ENCODE results near the gene NAALADL2.

Gene NAALADL2

DNA sequence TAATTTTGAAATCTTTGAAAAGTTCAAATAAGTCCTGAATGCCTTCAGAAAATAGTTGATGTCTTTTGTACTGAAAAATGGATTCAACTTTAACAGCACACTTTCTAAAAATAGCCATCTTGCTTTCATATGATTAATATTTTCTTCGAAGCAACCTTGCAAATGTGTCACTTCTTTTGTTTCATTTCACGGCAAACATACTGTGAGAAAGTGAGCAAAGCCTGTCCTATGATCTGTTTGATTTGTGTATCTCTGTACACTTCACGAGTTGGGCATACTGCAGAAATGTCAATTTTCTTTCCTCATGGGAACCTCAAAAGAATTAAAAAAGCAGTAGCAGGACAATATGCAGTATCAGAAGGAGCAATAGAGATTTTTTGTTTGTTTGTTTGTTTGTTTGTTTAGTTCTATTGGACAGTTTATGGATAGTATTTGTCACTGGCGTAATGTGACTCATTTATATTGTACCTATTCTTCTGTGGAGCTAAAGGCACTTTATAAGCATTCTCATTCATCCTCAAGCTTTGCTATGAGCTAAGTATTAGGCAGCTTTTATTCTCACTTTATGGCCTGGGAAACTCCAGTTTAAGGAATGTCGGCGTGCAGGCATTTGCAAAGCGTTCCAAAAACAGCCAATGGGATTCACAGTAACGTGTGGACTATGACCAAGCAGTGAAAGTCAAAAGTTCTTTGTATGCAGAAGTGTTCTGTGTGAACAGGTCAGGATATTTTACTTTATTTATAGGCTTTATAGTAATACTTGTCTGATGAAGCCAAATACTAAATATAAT is 572.0 kb downstream of the NAALADL2 start:
- 81 to 82% methylated on average over 8 of the region's 8 CpGs for WGBS, 2 experiments
- no peaks in the 10 kb centered on the region for H3K4me1 ChIP-seq (ENCODE audit: control insufficient read depth, insufficient read depth, low read length)
- no peaks in the 10 kb centered on the region for H3K9me3 ChIP-seq (ENCODE audit: control insufficient read depth, low read length)
- H3K4me3 ChIP-seq (ENCODE audit: insufficient read depth, low read depth, low read length) = no peak overlapping the region
- H3K36me3 ChIP-seq (ENCODE audit: control insufficient read depth, insufficient read depth, low read length) = no peaks in the 10 kb centered on the region
- H3K27ac ChIP-seq (ENCODE audit: insufficient read depth, low read depth, low read length, poor library complexity, severe bottlenecking) = no peak overlapping the region
- no peaks in the 10 kb centered on the region for H3K27me3 ChIP-seq (ENCODE audit: control insufficient read depth, insufficient read depth, low read length, poor library complexity, severe bottlenecking)

DNA sequence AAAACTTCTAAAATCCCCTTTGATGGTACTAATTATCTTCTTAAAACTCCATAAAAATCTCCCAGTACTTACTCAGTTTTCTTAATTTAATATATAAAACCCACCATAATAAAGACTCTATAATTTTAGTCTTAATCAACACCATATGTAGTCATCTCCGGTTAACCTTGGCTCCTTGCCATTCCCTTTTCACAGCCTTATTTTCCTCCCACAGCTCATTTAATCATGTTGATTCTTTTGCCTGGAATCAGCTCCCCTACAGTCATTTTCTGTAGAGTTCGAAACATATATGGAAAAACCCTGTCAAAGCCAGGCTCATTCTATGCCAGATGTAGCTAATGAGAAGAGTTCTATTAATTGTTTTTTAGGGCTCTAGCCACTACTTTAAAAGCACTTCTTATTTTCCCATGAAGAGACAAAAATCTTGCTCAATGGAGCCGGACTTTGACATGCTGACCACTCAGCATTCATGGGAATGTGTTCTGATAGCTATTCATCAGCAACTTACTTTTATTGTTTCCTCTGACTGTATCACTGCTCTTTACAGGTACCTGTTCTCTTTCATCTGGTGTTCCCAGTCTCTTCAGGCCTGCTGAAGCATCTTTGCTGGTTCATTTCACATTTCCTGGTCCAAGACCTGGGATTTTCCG is 573.4 kb downstream of the NAALADL2 start:
- Histone ChIP-seq H3K36me3 (ENCODE audit: control insufficient read depth, insufficient read depth, low read length) (no peaks in the 10 kb centered on the region), H3K4me3 (ENCODE audit: insufficient read depth, low read depth, low read length) (no peak overlapping the region), H3K4me1 (ENCODE audit: control insufficient read depth, insufficient read depth, low read length) (no peaks in the 10 kb centered on the region), H3K27me3 (ENCODE audit: control insufficient read depth, insufficient read depth, low read length, poor library complexity, severe bottlenecking) (no peaks in the 10 kb centered on the region), H3K27ac (ENCODE audit: insufficient read depth, low read depth, low read length, poor library complexity, severe bottlenecking) (no peak overlapping the region), H3K9me3 (ENCODE audit: control insufficient read depth, low read length) (no peaks in the 10 kb centered on the region)
- 93 to 95% methylated on average over 4 of the region's 4 CpGs for WGBS, 2 experiments

DNA sequence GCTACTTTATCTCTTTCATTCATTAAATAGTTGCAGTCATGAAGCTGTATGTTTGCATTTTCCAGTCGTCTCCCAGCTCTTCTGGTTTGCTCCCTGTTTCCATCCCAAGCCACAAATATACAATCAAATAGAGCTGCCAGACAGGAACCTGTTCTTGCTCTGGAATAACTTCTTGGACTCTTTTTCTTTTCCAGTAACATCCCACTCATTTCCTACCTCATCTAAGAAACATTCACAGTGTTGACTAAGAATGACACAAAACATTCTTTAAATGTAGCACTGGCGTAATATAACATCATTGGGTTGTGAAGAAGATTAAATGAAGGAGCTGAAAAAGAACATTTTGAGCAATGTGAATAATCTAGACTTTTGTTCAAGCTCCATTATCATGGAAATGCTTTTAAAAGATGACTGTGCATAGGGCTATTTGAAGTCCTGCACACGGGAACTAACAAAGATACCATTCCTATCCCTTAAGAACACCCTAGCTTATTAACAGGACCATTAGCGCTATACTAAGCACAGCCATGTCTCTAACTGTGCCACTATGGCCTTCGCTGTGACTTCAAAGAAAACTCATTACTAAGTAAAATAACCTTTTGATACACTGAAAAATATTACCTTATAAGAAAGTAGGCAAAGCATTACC is 574.0 kb downstream of the NAALADL2 start:
- Histone ChIP-seq H3K4me1 (ENCODE audit: control insufficient read depth, insufficient read depth, low read length) (no peaks in the 10 kb centered on the region), H3K27ac (ENCODE audit: insufficient read depth, low read depth, low read length, poor library complexity, severe bottlenecking) (no peak overlapping the region), H3K4me3 (ENCODE audit: insufficient read depth, low read depth, low read length) (no peak overlapping the region), H3K27me3 (ENCODE audit: control insufficient read depth, insufficient read depth, low read length, poor library complexity, severe bottlenecking) (no peaks in the 10 kb centered on the region), H3K36me3 (ENCODE audit: control insufficient read depth, insufficient read depth, low read length) (no peaks in the 10 kb centered on the region), H3K9me3 (ENCODE audit: control insufficient read depth, low read length) (no peaks in the 10 kb centered on the region)
- 91 to 94% methylated on average over 5 of the region's 5 CpGs for WGBS, 2 experiments

DNA sequence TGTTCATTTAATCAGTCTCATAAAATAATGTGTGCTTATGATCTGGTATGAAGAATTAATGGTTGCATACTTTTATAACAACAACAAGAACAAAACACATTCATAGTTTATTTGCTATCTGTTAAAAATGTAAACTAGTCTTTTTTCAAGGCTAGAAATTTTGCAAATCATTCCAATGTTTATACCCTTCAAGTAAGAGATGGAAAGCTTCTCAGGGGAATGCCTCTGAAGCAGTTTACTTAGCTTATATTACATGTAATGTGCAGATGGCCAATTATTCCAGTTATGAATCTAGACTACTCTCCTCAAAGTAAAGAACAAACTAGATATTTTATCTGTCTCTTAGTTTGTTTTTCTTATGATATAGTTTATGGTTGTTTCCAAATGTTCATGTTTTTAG is 575.4 kb downstream of the NAALADL2 start:
- Histone ChIP-seq H3K27me3 (ENCODE audit: control insufficient read depth, insufficient read depth, low read length, poor library complexity, severe bottlenecking) (no peaks in the 10 kb centered on the region), H3K9me3 (ENCODE audit: control insufficient read depth, low read length) (no peaks in the 10 kb centered on the region), H3K4me1 (ENCODE audit: control insufficient read depth, insufficient read depth, low read length) (no peaks in the 10 kb centered on the region), H3K36me3 (ENCODE audit: control insufficient read depth, insufficient read depth, low read length) (no peaks in the 10 kb centered on the region), H3K4me3 (ENCODE audit: insufficient read depth, low read depth, low read length) (no peak overlapping the region), H3K27ac (ENCODE audit: insufficient read depth, low read depth, low read length, poor library complexity, severe bottlenecking) (no peak overlapping the region)

DNA sequence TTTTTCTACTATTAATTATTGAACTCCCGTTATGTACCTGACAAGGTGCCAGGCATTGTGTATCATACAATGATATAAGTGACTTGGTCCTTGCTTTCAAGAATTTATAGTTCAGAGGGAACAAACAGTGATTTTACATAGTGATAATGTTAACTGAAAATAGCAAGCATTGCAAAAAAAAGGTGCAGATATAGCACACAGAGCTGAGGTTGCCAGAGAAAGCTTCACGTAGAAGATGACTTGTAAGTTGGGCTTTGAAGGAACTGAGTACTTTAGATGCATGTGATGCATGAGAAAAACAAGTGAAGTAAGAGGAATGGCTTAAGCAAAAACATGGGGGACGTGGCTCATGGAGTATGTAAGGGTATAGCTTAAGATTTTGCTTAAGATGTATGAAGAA is 584.5 kb downstream of the NAALADL2 start:
- H3K27ac ChIP-seq (ENCODE audit: insufficient read depth, low read depth, low read length, poor library complexity, severe bottlenecking) = no peak overlapping the region

DNA sequence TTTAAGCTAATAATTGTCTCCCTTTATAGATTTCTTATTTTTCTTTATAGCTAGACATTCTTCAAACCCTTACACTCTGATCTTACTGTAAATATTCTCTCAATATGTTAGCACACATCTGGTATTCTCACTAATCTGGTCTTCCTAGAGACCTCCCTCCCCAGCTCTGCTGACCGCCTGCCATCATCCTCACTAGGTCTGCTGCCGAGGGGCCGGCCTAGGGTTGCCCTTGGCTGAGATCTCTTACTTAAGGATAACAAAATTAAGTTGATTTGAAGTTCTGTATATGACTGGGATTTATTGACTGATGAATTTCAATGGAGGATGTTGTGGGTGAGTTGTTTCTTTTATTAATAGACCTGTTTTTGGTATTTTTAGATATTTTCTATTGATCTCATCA is 586.6 kb downstream of the NAALADL2 start:
- no peak overlapping the region for H3K27ac ChIP-seq (ENCODE audit: insufficient read depth, low read depth, low read length, poor library complexity, severe bottlenecking)
- 97 to 98% methylated on average over 3 of the region's 3 CpGs for WGBS, 2 experiments
- no peaks in the 10 kb centered on the region for H3K36me3 ChIP-seq (ENCODE audit: control insufficient read depth, insufficient read depth, low read length)
- H3K27me3 ChIP-seq (ENCODE audit: control insufficient read depth, insufficient read depth, low read length, poor library complexity, severe bottlenecking) = no peaks in the 10 kb centered on the region
- H3K9me3 ChIP-seq (ENCODE audit: control insufficient read depth, low read length) = no peaks in the 10 kb centered on the region
- no peak overlapping the region for H3K4me3 ChIP-seq (ENCODE audit: insufficient read depth, low read depth, low read length)
- H3K4me1 ChIP-seq (ENCODE audit: control insufficient read depth, insufficient read depth, low read length) = no peaks in the 10 kb centered on the region

More for the DNA sequence above, 584.5 kb downstream of the NAALADL2 start:
- no peaks in the 10 kb centered on the region for H3K27me3 ChIP-seq (ENCODE audit: control insufficient read depth, insufficient read depth, low read length, poor library complexity, severe bottlenecking)
- 92 to 95% methylated on average over 3 of the region's 3 CpGs for WGBS, 2 experiments
- H3K9me3 ChIP-seq (ENCODE audit: control insufficient read depth, low read length) = no peaks in the 10 kb centered on the region
- no peaks in the 10 kb centered on the region for H3K4me1 ChIP-seq (ENCODE audit: control insufficient read depth, insufficient read depth, low read length)
- no peaks in the 10 kb centered on the region for H3K36me3 ChIP-seq (ENCODE audit: control insufficient read depth, insufficient read depth, low read length)
- no peak overlapping the region for H3K4me3 ChIP-seq (ENCODE audit: insufficient read depth, low read depth, low read length)

DNA sequence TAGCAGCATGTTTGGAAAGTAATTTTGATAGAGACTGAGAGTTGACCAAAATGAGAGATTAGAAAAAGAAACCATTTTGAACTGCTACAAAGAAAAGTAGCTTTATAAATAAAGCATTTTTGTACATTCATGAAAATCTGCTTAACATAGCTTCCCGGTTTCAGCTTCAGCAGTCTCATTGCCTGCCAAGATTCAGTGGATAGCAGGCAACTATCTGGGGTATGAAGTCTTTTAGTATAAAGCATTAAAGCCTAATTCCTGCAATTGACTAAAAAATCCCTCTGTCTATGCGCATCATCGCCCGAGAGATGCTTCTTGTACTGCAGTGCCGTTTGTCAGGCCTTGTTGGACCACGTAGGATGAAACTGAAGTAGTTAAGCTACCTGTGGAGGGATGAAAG is 588.4 kb downstream of the NAALADL2 start:
- Histone ChIP-seq H3K9me3 (ENCODE audit: control insufficient read depth, low read length) (no peaks in the 10 kb centered on the region), H3K27me3 (ENCODE audit: control insufficient read depth, insufficient read depth, low read length, poor library complexity, severe bottlenecking) (no peaks in the 10 kb centered on the region), H3K27ac (ENCODE audit: insufficient read depth, low read depth, low read length, poor library complexity, severe bottlenecking) (no peak overlapping the region), H3K36me3 (ENCODE audit: control insufficient read depth, insufficient read depth, low read length) (no peaks in the 10 kb centered on the region), H3K4me1 (ENCODE audit: control insufficient read depth, insufficient read depth, low read length) (no peaks in the 10 kb centered on the region), H3K4me3 (ENCODE audit: insufficient read depth, low read depth, low read length) (no peak overlapping the region)
- 96 to 97% methylated on average over 5 to 6 of the region's 6 CpGs for WGBS, 2 experiments

DNA sequence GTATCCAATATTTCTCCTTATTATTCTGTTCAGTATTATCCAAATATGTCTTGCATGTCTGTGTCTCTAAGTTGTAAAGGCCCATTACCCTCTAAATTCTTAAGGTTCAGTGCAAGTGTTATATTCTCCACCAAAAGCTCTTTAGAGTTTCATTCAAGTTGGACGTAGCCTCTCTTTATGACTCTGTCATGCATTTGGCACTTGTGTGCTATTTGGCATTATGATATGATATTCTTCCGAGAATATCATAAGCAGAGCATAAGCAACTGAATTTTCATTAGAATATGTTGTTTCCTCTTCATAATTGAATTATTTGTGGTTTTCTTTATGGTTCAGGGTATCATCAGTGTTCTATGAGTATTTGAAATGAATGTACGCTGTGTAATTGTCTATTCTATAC is 594.2 kb downstream of the NAALADL2 start:
- H3K36me3 ChIP-seq (ENCODE audit: control insufficient read depth, insufficient read depth, low read length) = no peaks in the 10 kb centered on the region
- WGBS, 2 experiments = 100% methylated on average over 1 to 2 of the region's 3 CpGs

DNA sequence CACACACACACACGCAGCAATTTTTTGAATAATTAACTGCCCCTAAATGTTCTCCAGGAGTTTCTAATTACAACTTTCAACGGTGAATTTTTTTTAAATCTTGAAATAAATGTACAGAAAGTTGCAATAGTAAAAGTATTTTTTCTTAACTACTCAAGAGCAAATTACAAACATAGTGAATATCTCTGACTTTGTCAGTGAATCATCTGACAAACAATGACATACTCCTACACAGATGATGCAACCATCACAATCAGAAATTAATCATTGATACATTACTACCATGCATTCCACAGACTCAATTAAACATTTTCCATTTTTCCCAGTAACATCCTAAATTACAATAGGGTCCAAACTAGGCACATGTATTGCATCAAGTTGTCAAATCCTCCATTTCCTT is 597.3 kb downstream of the NAALADL2 start:
- H3K4me3 ChIP-seq (ENCODE audit: insufficient read depth, low read depth, low read length) = no peak overlapping the region
- H3K36me3 ChIP-seq (ENCODE audit: control insufficient read depth, insufficient read depth, low read length) = no peaks in the 10 kb centered on the region
- WGBS, 2 experiments = 100% methylated on average over 1 of the region's 2 CpGs; no CpG with 5 or more reads in 1 of the 2 experiments
- no peaks in the 10 kb centered on the region for H3K4me1 ChIP-seq (ENCODE audit: control insufficient read depth, insufficient read depth, low read length)
- H3K27ac ChIP-seq (ENCODE audit: insufficient read depth, low read depth, low read length, poor library complexity, severe bottlenecking) = no peak overlapping the region
- H3K9me3 ChIP-seq (ENCODE audit: control insufficient read depth, low read length) = no peaks in the 10 kb centered on the region
- no peaks in the 10 kb centered on the region for H3K27me3 ChIP-seq (ENCODE audit: control insufficient read depth, insufficient read depth, low read length, poor library complexity, severe bottlenecking)

More for the DNA sequence above, 594.2 kb downstream of the NAALADL2 start:
- Histone ChIP-seq H3K4me1 (ENCODE audit: control insufficient read depth, insufficient read depth, low read length) (no peaks in the 10 kb centered on the region), H3K27me3 (ENCODE audit: control insufficient read depth, insufficient read depth, low read length, poor library complexity, severe bottlenecking) (no peaks in the 10 kb centered on the region), H3K9me3 (ENCODE audit: control insufficient read depth, low read length) (no peaks in the 10 kb centered on the region), H3K27ac (ENCODE audit: insufficient read depth, low read depth, low read length, poor library complexity, severe bottlenecking) (no peak overlapping the region), H3K4me3 (ENCODE audit: insufficient read depth, low read depth, low read length) (no peak overlapping the region)

DNA sequence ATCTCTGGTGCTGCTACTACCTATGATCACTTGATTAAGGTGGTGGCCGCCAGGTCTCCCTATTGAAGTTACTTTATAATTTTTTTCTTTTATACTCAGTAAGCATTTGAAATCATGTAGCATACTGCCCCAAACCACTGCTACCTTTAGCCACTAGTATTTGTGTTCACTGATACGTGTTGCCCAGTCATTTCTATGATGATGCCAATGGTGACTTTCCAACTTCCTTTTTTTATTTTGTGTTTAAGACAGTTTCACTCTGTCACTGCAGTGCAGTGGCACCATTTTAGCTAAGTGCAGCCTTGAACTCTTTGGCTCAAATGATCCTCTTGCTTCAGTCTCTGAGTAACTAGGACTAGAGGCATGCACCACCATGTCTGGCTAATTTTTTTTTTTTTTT is 598.2 kb downstream of the NAALADL2 start:
- no peaks in the 10 kb centered on the region for H3K4me1 ChIP-seq (ENCODE audit: control insufficient read depth, insufficient read depth, low read length)
- WGBS, 2 experiments = 93 to 95% methylated on average over 1 to 2 of the region's 2 CpGs
- no peaks in the 10 kb centered on the region for H3K27me3 ChIP-seq (ENCODE audit: control insufficient read depth, insufficient read depth, low read length, poor library complexity, severe bottlenecking)

More for the DNA sequence above, 598.2 kb downstream of the NAALADL2 start:
- Histone ChIP-seq H3K27ac (ENCODE audit: insufficient read depth, low read depth, low read length, poor library complexity, severe bottlenecking) (no peak overlapping the region), H3K36me3 (ENCODE audit: control insufficient read depth, insufficient read depth, low read length) (no peaks in the 10 kb centered on the region), H3K4me3 (ENCODE audit: insufficient read depth, low read depth, low read length) (no peak overlapping the region), H3K9me3 (ENCODE audit: control insufficient read depth, low read length) (no peaks in the 10 kb centered on the region)
